Measurements from ENCODE around the gene CHMP6. TPM values are rescaled to one million over a fixed set of nuclear protein-coding genes. Genes with fewer than 3 reads are reported as not detected.

The CHMP6 gene
- total RNA-seq, 1 experiment from 2014 or later: 6.6 TPM

DNA sequence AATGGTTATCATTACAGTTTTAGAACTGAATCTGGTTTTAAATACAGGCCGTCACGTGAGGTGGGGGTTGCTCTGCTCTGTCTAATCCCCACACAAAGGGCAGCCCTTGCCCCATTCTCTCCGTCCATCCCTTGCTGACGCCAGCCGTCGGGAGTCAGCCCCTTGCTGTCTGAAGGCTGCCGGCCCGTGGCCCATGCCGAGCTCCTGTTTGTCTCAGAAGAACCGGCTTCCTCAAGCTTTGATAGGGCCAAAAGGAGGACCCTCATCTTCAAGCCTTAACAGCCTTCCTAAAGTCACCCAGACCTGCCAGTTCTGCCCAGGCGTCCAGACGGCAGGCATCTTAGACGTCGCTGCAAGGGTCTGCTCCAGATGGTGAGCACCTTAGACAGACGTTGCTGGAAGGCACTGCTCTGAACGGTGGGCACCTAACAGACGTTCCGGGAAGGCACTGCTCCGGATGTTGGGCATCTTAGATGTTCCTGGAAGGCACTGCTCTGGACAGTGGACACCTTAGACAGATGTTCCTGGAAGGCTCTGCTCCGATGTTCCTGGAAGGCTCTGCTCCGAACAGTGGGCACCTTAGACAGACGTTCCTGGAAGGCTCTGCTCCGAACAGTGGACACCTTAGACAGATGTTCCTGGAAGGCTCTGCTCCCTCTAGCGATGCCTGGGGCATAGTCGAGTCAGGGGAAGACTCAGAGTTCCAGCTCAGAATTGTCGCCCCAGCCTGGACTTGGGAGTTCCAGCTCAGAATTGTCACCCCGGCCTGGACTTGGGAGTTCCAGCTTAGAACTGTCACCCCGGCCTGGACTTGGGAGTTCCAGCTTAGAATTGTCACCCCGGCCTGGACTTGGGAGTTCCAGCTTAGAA lies 35.1 kb upstream of the CHMP6 start:
- DNase-seq (ENCODE audit: low read depth): no peak

DNA sequence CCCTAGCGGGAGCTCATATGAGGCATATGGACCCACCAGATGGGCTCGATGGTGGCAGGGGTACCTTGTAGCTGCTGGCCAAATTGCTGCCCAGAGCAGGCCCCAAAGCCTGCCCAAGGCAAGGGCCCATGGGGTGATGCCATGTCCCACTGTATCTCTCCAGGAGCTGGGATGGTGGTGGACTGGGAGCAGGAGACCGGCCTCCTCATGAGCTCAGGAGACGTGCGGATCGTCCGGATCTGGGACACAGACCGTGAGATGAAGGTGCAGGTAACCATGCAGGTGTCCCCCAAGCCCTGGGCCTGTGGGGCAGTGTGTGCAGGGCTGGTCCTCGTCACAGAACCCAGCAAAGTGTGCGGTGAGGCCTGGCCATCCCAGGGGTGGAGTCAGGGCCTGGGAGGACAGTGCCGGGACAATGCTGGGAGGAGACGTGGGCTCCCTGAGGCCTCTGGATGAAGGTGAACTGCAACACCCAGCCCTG lies 34.1 kb upstream of the CHMP6 start:
- no peak for DNase-seq (ENCODE audit: low read depth)

DNA sequence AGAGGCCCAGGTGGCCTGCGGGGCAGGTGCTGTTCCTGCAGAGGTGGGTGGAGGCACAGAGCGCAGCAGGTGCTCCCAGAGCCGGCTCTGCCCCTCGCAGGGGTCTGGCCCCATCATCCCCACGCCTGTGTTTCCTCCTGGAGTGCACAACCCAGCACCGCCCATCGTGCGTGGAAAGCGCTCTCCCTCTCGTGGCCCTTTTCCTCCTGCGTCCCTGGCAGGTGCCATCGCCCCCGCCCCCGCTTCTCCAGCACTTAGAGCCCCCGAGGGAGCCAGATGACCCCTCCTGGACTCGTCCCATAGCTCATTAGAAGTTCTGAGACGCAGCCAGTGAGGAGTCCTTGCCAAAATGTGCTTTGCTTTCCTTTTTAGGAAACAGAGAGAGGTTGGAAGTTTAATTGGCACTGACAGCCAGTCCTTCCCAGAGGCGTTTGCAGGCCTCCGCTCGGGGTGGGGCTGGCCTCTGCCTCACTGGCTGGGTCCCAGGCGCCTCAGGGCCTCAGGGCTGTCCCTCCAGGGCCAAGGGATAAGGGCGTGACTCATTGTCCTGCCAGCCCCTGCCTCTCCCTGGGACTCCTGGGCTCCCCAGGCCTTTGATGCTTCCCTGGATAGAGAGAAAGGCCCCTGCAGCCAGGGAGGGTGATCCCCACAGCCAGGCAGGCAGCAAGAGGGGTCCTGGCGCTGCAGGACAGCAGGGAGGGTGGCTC lies 32.2 kb upstream of the CHMP6 start:
- DNase-seq (ENCODE audit: low read depth): peak; percentile 55

DNA sequence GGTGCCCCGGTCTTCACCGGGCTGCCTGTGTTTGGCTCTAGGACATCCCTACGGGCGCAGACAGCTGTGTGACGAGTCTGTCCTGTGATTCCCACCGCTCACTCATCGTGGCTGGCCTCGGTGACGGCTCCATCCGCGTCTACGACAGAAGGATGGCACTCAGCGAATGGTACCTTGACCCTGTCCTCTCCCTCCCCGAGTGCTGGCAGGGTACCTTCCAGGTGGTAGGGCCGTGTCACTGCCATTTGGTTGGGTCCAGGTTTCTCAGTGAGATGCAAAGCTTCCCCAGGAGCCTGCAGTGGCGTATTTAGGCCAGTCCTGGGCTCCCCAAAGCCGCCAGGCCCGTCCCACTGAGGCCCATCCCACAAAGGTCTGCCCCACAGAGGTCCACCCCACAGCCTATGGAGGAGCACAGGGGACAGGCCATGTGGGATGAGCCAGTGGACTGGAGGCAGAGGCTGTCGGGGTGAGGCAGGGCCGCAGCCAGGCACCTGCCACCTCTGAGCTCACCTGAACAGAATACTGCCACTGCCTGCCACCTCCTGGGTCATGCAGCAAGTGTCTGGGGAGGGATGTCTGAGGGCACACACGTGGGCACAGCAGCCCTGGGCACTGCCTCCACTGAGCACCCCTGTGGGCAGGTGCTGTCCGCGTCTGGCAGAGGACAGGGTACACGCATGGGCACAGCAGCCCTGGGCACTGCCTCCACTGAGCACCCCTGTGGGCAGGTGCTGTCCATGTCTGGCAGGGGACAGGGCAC lies 31.4 kb upstream of the CHMP6 start:
- no peak for DNase-seq (ENCODE audit: low read depth)

DNA sequence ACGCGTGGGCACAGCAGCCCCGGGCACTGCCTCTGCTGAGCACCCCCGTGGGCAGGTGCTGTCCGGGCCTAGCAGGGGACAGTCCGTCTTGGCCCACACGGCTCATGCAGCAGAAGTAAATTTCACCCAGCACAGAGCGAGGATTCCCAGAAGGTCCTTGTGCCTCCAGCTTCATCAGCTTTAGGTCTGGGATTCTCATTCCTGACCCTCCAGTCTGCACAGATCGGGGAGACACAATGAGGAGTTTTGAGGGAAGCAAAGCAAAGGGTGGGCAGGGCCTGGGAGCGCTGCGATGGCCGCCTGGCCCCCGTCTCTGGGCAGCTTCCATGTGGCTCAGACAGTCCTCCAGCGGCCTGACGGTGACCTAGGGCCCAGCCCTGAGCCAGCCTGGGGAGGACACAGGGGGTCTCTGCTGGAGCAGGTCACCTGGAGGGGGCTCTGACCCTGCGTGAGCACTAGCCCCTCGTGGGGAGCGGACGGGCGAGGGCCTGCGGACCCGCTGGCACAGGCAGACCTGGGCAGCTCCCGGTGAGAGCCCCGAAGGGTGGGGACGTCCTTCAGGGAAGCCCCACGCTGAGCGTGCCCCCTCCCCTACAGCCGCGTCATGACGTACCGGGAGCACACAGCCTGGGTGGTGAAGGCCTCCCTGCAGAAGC lies 30.7 kb upstream of the CHMP6 start:
- DNase-seq (ENCODE audit: low read depth): no peak

DNA sequence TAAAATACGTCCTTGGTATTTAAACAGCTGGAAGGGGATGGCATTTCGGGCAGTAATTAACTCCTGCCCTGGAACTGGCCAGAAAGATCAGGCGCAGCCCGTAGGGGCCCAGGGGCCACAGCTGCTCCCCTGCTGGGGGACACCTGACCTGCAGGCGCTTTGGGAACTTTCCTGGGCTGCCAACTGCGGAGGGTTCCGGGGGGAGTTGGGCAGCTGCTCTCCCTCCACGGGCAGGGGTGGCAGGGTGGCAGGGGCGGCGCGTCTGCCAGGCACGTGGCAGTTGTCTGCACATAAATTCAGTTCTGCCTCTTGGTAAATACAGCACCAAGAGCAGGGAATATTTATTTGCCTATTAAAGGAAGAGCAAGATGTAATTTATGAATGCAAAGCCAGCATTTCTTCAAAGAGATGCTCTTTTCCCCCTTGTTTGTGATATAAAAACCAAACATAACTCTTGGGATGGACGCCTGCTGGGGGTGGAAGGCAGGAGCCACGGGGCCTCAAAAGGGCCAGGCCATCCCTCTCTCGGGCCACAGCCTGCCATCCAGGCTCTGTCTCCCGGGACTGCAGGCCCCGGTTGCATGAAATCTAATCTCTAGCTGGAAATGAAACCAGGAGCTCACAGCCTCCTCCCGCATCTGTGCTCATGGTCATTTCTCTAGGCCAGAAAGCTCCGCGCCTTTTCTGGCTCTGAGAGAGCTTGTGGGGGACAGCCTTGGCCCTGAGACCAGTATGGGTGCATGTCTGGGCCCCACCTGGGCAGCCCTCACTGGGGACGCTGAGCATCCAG lies 29.9 kb upstream of the CHMP6 start:
- DNase-seq (ENCODE audit: low read depth): no peak

DNA sequence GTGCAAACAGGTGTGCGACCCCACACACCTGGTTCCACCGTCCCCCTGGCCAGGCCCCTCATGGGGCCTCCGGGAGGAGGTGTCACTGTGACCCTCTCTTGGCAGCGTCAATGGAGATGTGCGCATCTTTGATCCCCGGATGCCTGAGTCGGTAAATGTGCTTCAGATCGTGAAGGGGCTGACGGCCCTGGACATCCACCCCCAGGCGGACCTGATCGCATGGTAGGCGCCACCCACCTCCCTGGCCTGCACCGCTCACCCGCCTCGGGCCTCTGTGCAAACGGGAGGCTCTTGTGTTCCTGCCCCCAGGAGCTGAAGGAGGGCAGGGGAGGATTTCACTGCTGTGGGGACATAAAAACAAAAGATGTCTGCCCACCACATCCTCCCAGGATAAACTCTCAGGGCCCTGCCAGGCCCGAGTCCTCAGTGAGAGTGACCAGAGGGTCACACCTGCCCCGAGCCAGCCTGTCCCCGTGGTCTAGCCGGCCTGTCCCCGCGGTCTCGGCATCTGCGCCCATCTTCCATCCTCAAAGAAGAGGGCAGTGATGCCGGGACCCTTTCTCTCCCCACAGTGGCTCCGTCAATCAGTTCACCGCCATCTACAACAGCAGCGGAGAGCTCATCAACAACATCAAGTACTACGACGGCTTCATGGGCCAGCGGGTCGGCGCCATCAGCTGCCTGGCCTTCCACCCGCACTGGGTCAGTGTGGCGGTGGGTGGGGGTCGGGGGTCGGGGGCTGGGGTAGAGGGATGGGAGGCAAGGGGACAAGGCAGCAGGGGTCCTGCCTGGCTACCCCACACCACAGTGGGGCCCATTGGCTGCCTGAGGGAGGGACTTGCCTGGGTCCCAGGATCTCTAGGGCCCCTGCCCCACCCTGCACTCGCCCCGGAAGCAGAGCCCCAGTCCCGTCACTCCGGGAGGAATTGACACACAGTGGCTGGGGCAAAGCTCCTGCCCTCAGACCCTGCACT lies 29.0 kb upstream of the CHMP6 start:
- no peak for DNase-seq (ENCODE audit: low read depth)

DNA sequence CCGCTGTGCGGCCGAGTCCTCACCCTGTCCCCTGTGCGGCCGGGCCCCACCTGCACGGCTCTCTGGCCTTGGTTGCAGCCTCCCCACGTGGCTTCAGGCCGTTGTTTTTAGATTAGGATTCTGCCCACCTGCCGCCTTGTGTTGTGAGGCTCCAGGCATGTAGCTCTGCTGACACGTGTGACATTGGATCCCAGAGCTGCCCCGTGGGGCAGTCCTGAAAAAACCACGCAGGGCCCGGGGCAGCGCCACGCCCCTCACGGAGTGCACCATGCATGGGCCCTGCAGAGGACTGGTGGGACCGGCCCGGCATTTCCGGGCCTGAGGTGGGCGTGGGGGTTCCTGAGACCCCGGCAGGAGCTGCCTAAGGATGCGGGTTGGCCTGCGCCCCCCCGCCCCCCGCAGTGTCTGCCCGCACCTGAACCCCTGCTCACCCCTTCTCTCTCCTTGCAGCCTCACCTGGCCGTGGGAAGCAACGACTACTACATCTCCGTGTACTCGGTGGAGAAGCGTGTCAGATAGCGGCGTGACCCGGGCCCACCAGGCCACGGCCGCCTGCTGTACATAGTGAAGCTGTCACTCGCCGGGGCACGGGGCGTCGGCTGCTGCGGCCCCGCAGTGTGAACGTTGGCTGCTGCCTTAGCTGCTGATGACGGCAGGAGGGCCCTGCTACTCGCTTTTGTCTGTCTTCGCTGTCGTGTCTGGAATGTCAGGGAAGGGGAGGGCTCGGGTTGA lies 27.7 kb upstream of the CHMP6 start:
- DNase-seq (ENCODE audit: low read depth): no peak

DNA sequence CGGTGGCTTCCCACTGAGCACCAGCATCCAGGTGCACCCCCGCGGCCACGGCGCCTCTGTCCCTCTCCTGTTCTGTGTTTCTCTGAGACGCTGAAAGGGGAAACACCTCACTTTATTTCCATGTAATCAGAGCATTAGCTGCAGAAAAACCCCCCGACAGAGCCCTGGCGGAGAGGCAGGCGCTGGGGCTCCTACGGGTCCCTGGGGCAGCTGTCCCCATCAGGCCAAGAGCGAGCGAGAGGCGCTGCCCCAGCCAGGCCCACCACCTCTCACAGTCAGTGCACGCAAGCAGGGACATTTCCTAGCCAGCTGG lies 27.1 kb upstream of the CHMP6 start:
- DNase-seq (ENCODE audit: low read depth): no peak

DNA sequence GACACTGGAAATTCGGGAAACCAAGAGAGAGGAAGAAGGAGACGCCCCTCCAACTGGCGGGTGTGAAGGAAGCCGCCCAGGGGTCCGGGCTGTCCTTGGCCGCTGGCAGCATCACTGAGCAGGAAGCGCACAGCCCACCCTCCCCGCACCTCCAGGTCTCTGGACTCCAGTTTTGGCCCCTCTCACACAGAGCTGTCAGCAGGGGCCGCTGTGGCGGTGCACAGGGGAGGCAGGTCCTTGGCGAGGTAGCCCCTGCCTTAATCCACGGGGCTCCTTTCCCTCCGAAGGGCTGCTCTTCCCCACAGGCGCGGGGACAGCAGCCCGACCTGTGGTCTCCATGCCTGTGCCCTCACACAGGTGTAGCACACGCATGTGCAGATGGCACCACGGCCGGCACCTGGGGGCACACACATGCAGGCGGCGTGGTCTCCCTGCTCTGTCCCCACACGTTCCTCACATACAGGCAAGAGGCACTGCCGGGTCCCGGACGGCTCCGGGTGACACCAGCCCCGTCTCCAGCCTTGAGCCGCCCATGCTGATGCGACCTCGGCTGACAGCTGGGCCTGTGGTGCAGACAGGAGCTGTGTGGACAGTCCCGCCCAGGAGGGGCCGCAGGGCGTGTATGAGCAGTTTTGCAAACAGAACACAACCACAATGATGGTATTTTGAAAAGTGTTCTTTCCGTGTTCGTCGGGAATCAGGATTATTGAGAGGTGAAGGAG lies 26.6 kb upstream of the CHMP6 start:
- DNase-seq (ENCODE audit: low read depth): no peak

DNA sequence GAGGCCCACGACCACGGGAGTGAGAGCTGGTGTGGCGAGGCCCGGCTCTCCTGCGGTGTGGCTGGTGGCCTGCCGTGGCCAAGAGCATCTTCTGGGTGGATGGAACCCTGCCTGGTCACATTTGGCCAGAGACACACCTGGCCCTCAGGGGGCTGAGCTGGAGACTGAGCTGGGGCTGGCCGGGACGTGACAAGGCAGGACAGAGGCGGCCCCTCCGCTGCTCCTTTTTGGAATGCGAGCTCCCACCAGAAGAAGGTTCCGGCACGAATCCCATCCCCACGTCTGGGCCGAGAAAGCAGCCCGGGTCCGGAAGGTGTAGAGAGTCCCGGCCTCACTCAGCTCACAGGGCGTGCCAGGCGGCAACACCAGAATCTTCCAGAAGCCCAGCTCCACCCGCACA lies 26.0 kb upstream of the CHMP6 start:
- DNase-seq (ENCODE audit: low read depth): no peak

DNA sequence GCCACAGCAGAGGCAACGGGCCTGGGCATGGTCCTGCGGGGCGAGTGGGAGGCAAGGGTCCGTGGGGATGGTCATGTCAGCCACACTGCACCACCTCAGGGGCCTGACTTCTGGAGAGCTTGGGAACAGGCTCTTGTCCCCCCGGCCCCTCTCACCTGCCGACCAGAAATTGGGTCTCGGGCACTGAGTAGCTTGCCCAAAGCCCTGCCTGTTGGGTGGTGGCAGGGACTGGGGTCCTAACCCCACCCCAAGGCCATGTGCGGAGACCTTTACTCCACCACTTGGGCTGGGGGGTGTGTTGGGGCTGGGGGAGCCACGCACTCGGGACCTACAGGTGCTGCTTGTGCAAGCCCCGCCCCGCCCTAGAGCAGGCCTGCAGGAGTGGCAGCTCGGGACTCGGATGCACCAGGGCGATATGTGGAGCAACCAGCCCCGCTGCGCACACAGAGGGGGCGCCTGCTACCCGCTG lies 24.2 kb upstream of the CHMP6 start:
- DNase-seq (ENCODE audit: low read depth): no peak

DNA sequence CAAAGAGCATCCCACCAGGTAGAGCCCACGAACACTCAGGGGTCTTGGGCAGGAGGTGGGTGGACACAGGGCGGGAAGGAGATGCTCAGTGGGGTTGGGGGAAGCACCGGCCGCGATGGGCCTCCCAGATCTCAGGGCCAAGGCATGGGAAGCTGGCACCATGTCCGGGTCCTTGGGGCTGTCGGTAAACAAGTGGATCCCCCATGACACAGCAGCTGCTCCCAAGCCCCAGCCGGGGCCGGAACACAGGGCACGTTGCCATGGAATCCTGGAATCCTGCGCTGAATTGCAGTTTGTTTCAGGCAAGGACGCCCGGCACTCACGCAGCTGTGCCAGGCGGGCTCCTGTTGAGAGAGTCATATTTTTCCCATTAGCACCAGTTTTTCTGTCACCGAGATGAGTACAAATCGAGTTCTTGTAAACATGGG lies 23.0 kb upstream of the CHMP6 start:
- peak; percentile 48 for DNase-seq (ENCODE audit: low read depth)

DNA sequence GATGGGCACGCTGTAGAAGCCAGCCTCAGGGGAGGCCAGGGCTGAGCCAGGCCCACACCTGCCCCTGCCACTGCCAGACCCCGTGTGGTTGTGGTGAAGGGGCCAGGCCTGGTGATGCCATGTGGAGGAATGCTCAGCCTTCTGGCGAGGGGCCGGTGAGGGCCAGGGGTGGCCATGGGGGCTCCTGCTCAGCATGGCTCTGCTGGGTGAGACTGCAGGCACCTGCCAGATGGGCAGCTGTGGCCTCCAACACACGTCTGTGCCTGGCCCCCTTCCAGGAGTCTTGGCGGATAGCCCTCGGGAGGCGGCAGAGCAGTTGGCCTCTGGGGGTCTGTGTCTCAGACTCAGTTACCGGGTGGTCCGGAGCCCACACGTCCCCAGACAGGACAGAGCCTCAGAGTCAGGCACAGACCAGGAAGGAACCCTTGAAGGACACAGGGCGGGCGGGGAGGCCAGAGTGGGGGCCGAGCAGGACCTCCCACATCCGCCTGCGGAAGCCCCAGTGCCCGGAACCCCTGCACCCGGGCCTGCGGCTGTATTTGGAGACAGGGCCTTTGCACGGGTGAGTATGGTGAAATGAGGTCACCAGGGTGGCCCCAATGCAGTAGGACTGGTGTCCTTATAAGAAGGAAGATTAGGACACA lies 22.5 kb upstream of the CHMP6 start:
- no peak for DNase-seq (ENCODE audit: low read depth)

DNA sequence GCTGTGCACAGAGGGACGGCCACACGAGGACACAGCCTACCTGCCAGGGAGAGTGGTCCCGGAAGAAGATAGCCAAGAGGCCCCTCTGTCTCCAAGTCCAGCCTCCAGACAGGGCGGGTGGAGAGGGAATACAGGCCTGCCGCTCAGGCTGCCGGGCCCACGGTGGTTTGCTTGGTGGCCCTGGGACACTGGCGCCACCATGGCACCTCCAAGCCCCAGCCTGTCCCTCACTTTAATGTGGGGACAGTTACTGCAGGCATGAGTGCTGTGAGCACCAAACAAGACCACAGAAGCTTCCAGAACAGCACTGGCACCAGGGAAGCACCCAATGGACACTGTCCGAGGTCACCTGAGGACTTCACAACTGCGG lies 22.0 kb upstream of the CHMP6 start:
- DNase-seq (ENCODE audit: low read depth): no peak

DNA sequence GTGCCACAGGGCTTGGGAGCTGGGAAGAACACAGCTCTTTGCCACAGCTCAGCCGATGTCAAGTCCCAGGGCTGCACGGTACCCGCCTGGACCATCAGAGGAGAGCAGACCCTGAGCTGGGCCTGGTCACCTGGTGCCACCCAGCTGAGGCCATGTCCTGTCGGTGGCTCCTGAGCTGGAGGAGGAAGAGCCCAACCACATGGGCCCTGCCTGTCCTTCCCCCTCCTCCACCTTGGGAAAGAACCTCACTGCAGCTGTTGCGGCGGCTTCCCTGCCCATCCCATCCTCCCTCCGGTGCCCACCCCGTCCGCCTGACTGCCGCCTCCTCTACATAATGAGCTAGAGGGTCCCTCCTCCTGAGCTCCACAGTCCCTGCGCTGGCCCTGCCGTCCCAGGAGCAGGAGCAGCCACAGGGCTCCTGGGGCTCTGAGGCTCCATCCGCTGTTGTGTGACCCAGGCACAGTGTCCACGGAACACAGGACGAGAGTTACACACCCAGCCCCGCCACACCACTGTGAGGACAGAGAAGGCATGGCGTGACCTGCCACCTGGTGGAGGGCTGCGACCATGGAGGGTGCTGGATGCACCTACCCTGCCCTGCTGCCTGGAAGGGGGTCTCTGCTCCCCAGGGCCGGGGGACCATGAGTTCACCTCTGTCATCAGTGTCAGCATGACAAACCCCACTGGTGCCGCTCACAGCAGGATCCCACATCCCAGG lies 21.4 kb upstream of the CHMP6 start:
- peak; percentile 37 for DNase-seq (ENCODE audit: low read depth)

All from RPMI7951 (cell line).